Femur (tissue), 1 donor: ENCODE measurements around the gene HPGD.

Source experiments
- DNase-seq: peaks from one replicate; pipeline ENCODE4 v3.0.0-alpha.2; 2017

HPGD gene

DNA sequence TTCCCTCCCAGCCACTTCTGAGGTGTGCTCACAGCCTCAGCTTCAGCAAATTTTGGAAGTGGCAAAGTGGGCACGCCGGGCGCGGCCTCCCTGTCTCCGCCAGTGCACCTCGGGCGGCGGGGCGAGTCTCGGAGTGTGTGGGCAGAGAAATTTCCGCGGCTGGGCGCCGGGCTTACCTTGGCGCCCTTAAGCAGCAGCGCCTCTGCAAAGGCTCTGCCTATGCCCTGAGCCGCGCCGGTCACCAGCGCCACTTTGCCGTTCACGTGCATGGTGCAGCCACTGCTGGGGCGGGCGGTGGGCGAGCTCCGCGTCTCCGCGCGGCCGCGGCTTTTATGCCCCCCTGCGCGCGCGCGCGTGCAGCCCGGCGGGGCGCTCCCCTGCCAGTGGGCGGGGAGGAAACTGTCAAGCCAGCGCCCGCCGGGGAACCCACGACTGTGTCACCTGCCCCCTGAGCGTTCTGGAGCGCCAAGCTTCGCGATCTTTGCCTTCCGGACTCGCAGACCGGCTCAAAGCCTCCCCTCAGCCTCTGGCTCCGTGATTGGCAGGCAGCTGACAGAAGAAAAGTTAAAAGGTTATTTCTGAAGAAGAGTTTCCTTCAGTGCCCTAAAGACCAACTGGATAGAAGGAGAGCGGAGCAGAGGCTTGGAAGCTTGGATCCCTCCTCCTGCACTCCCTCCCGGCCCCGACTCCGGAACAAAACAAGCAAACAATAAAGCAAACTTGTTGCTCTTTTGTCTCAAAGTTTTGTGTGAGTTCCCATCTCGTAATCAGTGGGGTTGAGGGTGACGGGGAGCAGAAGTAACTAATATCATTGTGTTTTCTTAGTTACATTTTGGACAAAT, at the start of gene HPGD:
HPGD (minus strand) TSS at position 306 of the 842 bp plus-strand sequence; CDS start at position 269, 37 bp downstream.
- DNase-seq: peak; percentile 72

DNA sequence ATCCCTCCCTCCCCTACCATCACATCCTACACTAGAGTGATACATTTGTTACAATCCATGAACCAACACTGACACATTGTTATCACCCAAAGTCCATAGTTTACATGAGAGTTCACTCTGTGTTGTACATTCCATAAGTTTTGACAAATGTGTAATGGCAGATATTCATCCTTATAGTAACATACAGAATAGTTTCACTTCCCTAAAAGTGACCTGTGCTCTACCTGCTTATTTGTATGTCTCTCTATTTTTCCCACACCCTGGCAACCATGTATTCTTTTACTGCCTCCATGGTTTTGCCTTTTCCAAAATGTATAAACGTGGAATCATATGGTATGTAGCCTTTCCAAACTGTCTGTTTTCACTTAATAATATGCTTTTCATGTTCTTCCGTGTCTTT, 42.2 kb upstream of the HPGD start:
- DNase-seq: no peak

DNA sequence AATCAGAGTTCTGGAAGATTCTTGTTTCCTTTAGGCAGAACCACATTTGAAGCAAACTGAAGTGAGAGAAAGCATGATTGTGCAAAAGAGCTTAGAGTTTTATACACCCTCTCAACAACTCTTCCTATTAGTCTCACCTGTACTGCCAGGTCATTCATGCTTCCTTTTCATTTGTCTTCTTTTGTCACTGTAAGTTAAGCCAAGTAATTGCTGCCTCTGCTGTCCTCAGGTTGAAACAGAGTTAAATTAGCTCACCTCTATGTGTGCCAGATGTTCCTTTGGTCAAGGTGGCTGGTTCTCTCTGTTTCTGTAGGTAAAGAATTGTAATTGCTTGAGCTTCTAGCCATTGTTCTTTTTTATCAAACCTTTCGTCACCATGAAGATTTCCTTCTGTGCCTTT, 41.1 kb upstream of the HPGD start:
- DNase-seq: no peak

DNA sequence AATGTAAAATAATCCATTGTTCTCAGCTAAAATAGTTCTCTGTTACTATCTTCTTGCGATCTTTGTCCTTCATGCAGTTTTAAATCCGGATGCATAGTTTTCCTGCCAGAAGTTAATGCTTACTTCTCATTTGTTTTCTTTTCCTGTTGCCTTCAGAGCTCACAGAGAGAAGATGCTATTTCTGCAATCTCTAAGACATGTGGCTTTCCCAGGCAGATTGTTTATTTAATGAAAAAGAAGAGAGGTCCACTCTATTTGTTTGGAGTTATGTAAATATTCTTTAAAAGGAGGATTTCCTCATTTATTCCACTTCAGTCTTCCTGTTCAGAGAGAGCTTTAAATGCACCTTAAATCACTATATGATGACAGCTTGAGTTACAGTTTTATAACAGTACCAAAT, 39.3 kb upstream of the HPGD start:
- no peak for DNase-seq

DNA sequence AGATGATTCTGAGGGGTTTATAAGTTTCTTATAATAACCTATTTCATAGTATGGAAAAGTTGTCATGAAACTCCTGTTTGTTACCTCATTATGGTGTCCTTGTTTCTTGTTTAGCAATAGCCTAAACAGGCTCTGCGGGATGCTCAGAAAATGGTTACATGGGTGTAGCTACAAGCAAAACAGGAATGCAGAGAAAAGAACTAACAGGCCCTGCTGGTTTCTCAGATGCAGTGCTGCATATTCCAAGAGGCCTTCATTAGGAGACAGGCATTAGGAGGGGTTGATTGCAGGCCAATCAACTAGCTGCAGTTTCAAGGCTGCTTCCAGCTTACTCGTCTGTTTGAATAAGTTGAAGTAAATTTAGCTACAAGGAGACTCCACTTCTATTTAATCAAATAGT, 37.6 kb upstream of the HPGD start:
- DNase-seq: no peak

DNA sequence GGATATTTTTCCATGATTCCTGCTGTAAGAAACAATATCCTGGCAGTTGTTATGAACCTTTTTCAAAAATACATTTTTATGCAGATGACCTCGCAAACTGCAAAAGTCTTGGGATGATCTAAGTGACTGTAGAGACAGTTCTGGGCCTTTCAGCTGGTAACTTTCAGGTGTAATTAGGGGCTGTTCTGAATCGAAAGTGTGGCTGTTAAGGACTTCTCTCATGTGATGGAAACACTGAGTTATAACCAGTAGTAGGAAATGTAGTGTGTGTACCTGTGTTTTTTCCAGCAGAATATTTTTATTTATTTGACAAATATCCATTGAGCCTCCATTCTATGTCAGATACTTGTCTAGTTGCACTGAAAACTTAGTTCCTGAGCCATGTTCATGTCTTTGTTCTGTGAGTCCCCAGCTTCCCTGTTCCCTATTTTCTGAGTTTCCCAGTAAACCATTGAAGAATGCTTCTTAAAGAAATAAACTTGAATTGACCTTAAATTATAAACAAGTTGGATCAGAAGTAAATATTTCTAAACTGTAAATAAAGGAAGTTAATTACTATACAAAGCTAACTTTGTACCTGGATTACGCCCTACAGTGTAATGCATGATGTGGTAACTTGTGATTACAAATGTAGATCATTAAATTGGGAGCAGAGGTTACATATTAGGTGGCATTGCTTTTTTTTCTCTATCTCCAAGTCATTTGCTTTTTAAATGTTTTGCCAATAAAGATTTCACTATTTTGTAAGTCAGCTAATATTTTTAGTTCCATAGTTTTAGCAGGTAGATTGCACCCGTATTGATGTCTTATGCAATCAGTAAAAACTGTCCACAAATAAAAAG, 33.7 kb upstream of the HPGD start:
- DNase-seq: no peak

DNA sequence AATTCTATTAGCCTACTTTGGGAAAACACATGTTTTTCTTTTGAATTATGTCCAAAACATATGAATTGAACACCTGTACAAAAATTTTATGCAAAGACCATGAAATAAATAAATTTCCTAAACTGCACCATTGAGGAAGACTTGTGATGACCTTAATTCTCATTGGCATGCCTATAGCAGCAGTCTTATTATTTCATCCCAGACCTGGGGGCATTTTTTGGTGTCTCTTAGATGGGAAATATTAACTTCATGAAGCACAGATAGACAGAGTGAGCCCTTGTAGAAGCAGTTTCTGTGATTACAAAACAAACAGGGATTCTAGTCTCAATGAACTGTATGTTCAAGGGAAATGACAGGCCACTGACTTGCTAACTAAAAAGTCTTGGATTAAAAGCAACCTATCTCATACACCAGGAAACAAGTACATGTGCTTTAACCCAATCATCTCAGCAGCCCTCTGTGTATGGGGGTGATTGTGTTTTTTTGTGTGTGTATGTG, 32.0 kb upstream of the HPGD start:
- DNase-seq: no peak

DNA sequence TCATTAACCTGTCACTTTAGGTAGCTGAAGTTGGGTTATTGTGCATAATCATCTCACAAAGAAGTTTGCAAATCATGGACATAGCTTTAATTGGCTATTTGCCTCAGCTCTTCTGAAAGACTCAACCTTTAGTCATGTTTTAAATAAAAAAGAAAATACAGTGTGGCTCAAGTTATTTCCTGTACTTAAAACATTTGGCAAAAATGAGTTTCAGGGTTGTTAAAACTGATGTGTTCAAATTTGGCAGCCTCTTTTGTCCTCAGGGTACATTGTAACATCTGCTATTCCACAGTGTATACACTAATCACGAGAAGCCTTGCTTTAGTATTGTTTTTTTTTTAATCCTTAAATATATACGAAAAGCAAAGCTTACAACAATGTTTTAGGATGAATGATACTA, 31.5 kb upstream of the HPGD start:
- no peak for DNase-seq

DNA sequence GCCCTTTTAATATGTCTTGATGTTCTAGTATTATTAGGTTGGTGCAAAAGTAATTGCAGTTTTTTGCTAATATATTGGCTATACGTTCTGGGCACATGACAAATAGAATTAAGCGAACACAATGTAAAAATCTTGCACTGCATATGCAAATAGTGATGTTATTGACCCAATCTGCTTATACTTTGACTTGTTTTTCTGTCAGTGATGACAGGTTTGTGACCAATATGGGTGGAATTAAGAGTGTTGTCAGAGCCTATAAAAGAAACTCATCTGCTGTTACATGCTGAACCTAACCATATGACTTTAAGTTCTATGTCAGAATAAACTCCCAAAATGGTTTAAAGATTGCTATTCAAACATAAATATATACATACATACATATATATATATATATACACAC, 30.7 kb upstream of the HPGD start:
- no peak for DNase-seq

DNA sequence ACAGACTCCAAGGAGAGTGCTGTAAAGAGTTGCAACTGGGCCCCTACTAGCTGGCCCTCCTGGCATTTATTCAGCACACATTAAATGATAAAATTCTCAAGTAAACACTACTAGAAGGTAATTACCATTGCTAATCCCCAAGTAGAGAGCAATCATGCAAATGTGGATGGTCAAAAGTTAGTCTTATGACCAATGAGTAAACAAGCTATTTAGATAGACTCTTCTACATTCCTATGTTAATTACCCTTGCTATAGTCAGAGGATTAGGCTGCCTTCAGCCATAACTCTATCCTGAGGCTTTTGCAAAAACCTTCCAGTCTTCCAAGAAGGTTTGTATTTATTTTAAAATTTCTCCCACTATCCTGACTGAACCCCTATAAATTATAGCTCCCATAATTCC, 28.3 kb upstream of the HPGD start:
- no peak for DNase-seq

DNA sequence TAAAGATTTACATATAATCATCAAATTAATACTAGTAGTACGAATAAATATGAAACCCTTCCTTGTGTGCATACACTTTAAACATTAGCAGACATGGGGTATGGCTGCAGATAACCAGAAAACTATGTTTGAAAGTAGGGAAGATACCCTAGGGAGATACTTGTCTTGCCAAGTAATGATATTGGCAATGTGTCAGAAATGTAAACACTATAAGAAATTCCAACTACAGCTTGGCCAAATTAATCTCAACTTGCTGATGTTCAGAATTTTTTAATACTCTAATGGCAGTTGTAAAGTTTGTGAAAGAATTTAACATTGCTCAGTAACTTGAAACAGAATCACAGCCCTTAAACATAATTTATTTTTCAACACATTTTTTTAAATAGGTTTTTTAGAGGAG, 27.4 kb upstream of the HPGD start:
- DNase-seq: no peak

DNA sequence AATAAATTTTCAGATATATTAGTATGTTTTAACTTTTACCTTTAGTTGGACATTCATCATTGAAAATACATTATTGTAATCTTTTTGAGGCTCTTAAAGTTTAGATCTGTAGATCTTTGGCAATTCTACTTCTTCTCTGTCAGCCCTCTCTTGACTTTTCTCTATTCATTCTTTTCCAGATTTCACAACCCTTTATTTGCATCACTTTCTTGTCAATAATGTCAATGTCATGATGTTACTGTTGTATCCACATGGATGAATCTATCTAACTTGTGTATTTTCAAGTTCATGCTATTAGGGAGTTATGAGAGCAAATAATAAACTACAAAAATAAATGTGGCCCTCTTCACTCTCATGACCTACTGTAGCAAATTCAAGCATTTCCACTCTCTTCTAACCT, 23.0 kb upstream of the HPGD start:
- no peak for DNase-seq

DNA sequence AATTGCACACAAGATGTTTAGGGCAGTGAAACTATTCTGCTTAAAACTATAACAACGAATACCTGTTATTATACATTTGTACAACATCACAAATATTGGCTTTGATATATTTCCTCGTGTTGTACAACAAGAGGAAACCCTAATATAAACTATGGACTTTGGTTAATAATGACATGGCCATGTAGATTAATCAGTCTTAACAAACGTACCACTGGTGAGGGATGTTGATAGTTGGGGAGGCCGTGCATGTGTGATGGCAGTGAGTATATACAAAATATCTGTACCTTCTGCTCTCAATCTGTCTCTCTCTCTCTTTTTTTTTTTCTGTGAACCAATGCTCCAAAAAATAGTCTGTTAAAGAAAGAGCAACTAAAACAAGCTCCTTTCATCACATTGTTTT, 22.2 kb upstream of the HPGD start:
- DNase-seq: no peak

DNA sequence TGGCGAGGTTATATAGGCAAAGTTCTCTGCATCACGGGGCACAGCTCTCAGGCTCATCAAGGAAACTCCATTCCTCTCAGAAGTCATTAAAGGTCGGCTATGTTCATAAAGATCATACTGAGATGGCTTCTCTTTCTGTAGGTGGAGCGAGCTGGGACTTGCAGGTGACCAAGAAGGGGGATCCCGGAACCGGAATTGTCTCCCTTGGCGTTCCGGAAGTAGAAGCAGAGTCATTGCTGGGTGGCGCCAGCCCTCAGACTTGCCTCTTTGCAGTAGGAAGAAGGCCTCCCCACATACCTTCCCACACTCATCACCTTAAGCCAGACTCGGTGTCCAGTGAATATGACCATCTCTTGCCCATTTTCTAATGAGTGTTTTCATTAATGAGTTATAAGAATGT, 17.9 kb upstream of the HPGD start:
- no peak for DNase-seq

DNA sequence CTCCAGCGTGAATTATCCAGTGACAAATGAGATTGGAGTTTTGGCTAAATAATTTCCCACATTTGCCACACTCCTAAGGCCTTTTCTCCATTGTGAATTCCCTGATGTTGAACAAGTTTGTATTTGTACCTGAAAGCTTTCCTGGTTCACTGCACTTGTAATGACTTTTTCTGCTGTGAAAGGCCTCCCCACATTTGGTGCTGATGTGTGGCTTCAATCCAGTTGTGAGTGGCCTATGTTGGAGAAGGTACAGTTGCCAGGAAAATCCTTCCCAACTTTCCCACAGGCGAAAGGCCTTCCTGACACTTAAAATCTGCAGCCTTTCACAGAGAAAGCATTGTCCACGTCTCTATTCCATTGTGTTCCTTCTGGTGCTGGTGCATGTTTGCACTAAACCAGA, 17.3 kb upstream of the HPGD start:
- DNase-seq: no peak

DNA sequence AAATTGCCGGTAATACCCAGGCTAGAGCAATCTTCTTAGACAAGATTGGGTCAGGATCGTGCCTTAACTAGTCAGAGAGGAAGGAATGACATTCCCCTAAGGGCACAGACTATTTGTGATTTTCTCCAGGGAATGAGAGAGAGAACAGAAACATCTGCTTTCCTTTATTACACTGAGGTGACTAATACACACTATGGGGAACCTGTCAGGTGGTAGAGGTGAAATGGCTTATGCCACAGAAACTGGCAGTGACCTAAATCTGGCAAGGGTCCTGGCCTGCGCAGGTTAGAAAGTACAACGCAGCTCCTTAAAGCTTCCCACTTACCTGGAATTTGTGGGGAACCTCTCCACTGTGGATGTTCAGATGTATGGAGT, 16.6 kb upstream of the HPGD start:
- no peak for DNase-seq

DNA sequence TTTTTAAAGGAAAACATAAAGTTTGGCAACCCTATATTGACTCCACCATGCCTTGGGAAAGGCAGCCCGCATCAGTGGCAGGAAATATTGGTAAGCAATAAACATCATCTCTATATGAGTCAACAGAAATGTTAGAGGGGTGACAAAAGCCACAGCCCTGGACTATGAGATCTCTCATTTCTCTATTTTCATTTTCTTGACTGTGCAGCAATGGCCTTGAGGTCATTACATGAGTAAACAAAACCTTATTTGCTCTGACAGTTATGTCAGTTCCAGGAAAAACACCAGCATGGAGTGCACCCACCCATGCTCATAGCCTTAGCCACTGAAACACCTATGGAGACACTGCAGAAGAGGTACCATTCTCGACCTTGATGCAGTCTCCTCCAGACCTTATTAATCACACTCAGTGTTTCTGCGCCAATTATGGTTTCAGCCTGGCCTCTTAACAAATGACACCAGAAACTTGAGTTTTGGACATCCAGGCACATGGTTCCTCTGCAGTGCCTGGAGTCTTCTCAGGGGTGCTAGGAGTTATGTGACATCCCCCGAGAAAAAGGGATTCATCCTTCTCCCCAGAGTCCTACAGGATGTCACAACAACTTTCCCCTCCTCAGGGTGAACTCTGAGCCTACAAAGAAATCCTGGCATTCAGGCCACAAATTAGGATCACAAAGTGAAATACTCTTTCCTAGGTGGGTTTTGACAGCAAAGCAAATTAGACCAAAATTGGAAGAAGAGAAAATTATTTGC, 16.0 kb upstream of the HPGD start:
- DNase-seq: no peak

DNA sequence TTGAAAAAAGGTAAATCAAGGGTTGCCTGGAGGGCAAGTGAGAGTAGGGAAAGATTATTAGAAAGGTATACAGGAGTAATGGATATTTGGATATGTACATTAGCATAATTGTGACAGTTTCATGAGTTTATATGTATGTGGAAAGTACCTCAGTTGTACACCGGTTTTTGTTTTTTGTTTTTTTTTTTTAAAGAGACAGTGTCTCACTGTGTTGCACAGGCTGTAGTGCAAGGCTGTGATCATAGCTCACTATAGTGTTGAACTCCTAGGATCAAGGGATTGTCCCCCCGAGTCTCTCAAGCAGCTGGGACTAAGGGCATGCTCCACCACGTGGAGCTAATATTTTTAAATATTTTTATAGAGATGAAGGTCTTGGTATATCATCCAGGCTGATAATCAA, 15.3 kb upstream of the HPGD start:
- DNase-seq: no peak

DNA sequence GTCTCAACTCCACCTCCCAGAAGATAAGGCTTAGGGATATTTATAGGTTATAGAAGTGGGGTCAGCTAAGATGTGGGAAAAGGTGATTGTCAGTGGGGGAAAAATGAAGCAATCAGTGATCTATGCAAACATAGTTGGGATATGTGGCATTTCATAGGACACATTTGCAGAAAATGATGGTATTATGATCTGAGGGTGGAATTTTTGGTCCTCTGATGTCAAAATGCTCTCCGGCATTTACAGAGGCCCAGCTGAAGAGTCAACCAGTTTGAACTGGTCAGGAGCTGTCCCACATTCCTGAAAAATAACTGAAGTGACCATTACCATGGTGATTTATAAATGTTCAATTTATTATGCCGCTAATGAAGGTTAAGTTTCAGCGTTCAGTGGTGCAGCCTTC, 12.2 kb upstream of the HPGD start:
- DNase-seq: no peak

DNA sequence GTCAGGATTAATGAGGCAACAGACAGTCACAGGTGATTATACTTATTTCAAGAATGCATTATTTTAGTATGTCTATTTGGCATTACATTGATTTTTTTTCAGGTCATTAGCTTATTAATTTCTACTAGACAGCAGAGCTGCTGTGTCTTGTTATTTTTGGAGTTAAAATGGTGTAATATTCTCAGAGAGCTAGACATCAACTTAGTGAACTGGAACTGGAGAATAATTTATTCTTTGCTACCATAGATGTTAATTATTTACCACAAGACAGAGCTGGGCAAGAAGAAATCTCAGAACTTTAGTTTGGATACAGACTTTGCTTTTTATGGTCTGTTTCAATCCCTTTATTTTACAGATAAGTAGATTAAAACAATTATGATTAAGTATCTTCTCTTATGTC, 10.2 kb upstream of the HPGD start:
- no peak for DNase-seq

DNA sequence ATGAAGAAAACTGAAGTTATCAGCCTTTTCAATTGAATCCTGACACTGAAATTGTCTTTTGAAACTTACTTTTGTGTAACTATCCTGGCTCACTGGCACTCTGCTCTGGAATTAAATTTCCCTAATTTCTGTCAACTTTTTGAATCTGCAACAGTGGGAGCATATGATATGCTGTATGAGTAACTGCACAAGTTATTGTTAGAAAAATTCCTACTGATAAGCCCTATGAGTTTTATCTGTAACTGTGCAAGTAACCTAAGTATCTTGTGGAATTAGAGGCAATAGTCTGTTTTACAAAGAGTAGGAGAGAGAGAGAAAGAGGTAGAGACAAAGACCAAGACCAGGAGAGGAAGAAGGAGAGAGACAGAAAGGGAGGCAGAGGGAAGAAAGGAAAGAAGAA, 9.2 kb upstream of the HPGD start:
- DNase-seq: no peak

DNA sequence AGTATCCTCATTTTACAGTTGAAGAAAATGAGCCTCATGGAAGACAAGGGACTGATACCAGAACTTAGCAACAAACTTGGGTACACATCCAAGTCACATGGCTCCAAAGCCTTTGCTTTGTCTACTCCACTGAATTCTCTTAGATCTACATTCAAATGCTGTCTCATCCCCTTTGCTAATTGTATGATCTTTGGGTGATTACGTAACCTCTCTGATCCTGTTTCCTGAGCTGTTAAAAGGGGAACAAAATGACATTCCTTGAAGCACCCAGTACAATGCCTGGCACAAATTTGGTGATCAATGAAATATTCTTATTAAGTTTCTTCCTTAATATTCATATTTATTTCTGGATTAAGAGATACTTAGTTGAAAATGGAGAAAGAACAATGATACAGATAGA, 5.9 kb upstream of the HPGD start:
- DNase-seq: no peak

DNA sequence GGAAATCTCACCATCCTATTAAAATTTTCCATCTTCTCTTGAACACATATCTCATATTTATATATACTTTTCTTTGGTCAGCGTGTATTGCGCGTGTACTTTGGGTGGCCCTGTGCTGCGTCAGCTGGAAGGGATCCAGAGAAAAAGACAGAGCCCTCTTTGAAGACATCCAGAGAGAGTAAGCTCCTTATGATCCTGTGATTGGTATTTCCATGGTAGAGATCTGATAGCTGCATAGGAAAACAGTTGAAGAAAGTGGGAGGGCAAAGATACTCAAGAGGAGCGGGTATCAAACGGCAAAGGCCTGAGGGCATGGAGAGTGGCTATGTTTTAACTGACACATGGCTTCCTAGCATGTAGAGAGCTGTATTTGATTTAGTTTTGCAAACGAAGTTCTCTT, 4.4 kb upstream of the HPGD start:
- no peak for DNase-seq

DNA sequence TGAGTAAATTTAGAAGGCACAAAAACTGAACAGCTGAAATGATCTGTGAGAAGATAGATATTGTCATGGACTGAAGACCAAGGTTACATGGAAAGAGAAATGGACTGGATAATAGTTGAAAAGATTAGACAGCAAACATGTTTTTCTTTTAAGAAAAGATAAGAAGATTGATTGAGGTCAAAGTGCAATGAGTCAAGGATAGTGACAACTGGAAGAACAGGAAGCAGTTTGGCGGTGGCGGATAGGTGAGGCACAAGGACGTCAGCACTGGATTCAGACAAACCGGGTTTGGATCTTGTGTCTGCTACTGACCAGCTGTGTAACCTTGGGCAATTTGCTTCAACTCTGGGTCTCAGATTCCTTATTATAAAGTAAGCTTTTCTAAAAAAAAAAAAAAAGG, 2.0 kb upstream of the HPGD start:
- DNase-seq: no peak
